Neural cell (in vitro differentiated cells): ENCODE measurements around the gene TPST2. TPM values are rescaled to one million over a fixed set of nuclear protein-coding genes. Genes with fewer than 3 reads are reported as not detected.

Experiments used
- H2AFZ ChIP-seq: fragments of 200-600, 300-800 bp; sonication (generic), shearing (Covaris generic); 2 replicates; pipeline ENCODE4 v1.6.0; 2014; ENCODE audit warnings: low read depth, mild to moderate bottlenecking, antibody characterized with exemption, low read length, moderate library complexity
- H3F3A ChIP-seq: fragments of 200-600 bp; shearing (Covaris generic); 2 replicates; pipeline ENCODE4 v1.6.1; 2016; ENCODE audit warnings: mild to moderate bottlenecking, moderate library complexity, mixed read lengths, antibody characterized with exemption, low read length; ENCODE audit not compliant: insufficient read depth, poor library complexity, severe bottlenecking
- H3K27ac ChIP-seq: fragments of 200-600, 300-800 bp; sonication (generic), shearing (Covaris generic); 2 replicates; pipeline ENCODE4 v1.5.1; 2014; ENCODE audit warnings: mild to moderate bottlenecking, low read length, moderate library complexity
- H3K27me3 ChIP-seq: fragments of 300-800, 200-600 bp; sonication (generic), shearing (Covaris generic); 2 replicates; pipeline ENCODE4 v1.6.0; 2014; ENCODE audit warnings: mild to moderate bottlenecking, low read depth, low read length, moderate library complexity; ENCODE audit not compliant: insufficient read depth
- H3K36me3 ChIP-seq: fragments of 300-800, 200-600 bp; sonication (generic), shearing (Covaris generic); 2 replicates; pipeline ENCODE4 v1.5.1; 2014; ENCODE audit warnings: mild to moderate bottlenecking, antibody characterized with exemption, low read length, moderate library complexity; ENCODE audit not compliant: insufficient read depth
- H3K4me2 ChIP-seq: fragments of 300-800, 200-600 bp; sonication (generic), shearing (Covaris generic); 2 replicates; pipeline ENCODE4 v1.6.0; 2014; ENCODE audit warnings: mild to moderate bottlenecking, low read length
- H3K4me3 ChIP-seq: fragments of 300-800, 200-600 bp; sonication (generic), shearing (Covaris generic); 2 replicates; pipeline ENCODE4 v1.5.1; 2014; ENCODE audit warnings: mild to moderate bottlenecking, low read length, moderate library complexity
- H3K79me2 ChIP-seq: fragments of 200-600 bp; shearing (Covaris generic); replicated peaks from 2 replicates; pipeline ENCODE4 v1.6.0; 2014; ENCODE audit warnings: mild to moderate bottlenecking, low read length, moderate library complexity; ENCODE audit not compliant: insufficient read depth
- H3K9ac ChIP-seq: fragments of 300-800, 200-600 bp; sonication (generic), shearing (Covaris generic); 2 replicates; pipeline ENCODE4 v1.6.1; 2016; ENCODE audit warnings: mild to moderate bottlenecking, low read length, mixed read lengths
- H3K9me2 ChIP-seq: fragments of 200-600 bp; shearing (Covaris generic); 2 replicates; pipeline ENCODE4 v1.6.1; 2016; ENCODE audit warnings: mild to moderate bottlenecking, low read length, mixed read lengths; ENCODE audit not compliant: insufficient read depth
- H3K9me3 ChIP-seq: fragments of 200-600, 300-800 bp; sonication (generic), shearing (Covaris generic); 2 replicates; pipeline ENCODE4 v1.6.1; 2016; ENCODE audit warnings: mild to moderate bottlenecking, mixed run types, low read length, moderate library complexity, mixed read lengths
- H4K20me1 ChIP-seq: fragments of 200-600 bp; shearing (Covaris generic); 2 replicates; pipeline ENCODE4 v1.6.1; 2016; ENCODE audit warnings: mild to moderate bottlenecking, mixed run types; ENCODE audit not compliant: insufficient read depth
- EP300 ChIP-seq: fragments of 450-650 bp; conservative IDR thresholded peaks from 2 replicates; pipeline ENCODE4 v1.6.1; 2014; ENCODE audit warnings: antibody characterized with exemption, mild to moderate bottlenecking, moderate library complexity; ENCODE audit not compliant: poor library complexity, severe bottlenecking
- EZH2 ChIP-seq: fragments of 200-600, 300-800 bp; shearing (Covaris generic), sonication (generic); IDR thresholded peaks from 2 replicates; pipeline ENCODE4 v1.6.1; 2014; ENCODE audit warnings: antibody characterized with exemption, low read length, borderline replicate concordance, mild to moderate bottlenecking; ENCODE audit not compliant: insufficient read depth, poor library complexity, severe bottlenecking
- MXI1 ChIP-seq: fragments of 450-650 bp; conservative IDR thresholded peaks from 2 replicates; pipeline ENCODE4 v1.6.1; 2014; ENCODE audit warnings: antibody characterized with exemption, mild to moderate bottlenecking; ENCODE audit not compliant: poor library complexity, severe bottlenecking
- POLR2AphosphoS5 ChIP-seq: IDR thresholded peaks from 2 replicates; pipeline ENCODE4 v1.6.1; 2012
- RAD21 ChIP-seq: fragments of 450-650 bp; conservative IDR thresholded peaks from 2 replicates; pipeline ENCODE4 v1.6.1; 2014; ENCODE audit warnings: antibody characterized with exemption, mild to moderate bottlenecking, moderate library complexity
- SMC3 ChIP-seq: fragments of 450-650 bp; conservative IDR thresholded peaks from 2 replicates; pipeline ENCODE4 v1.6.1; 2014; ENCODE audit warnings: antibody characterized with exemption, mild to moderate bottlenecking, moderate library complexity; ENCODE audit not compliant: poor library complexity
- TAF1 ChIP-seq: IDR thresholded peaks from 2 replicates; pipeline ENCODE4 v1.6.1; 2012; ENCODE audit warnings: low read depth
- polyA plus RNA-seq: library from polyadenylated mRNA; depleted of rRNA; stranded (reverse); fragments of >200 nt; gene quantifications from 2 replicates; pipeline ENCODE4 v1.2.3, GENCODE V29; 2014
- TF ChIP-seq, protein P1 (sequence below): fragments of 450-650 bp; IDR thresholded peaks from 2 replicates; pipeline ENCODE4 v1.5.1; 2014; ENCODE audit warnings: antibody characterized with exemption, mild to moderate bottlenecking, moderate library complexity; ENCODE audit not compliant: poor library complexity, severe bottlenecking
- TF ChIP-seq, protein P2 (sequence below): IDR thresholded peaks from 2 replicates; pipeline ENCODE4 v1.6.1; 2012; ENCODE audit warnings: borderline replicate concordance

Gene TPST2
- polyA plus RNA-seq, 1 donor from 2014 or later, result 16.6 TPM

DNA sequence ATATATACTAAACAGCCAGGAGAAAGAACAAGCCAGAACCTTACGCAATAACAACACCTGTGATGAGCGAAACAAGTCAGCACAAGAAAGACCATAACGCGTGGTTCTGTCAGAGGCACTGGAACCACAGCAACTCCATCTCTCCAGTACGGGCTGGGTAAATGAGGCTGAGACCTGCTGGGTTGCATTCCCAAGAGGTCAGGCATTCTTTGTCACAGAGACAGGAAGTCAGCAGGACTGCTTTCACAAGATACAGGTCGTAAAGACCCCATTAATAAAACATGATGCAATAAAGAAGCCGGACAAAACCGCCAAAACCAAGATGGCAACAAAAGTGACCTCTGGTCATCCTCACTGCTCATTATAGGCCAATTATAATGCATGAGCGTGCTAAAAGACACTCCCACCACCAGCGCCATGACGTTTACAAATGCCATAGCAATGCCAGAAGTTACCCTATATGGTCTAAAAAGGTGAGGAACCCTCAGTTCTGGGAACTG, 21.7 kb downstream of the TPST2 start:
- H3K9me2 ChIP-seq, result no peaks in the 10 kb centered on the region
- H3K27me3 ChIP-seq, result no peaks in the 10 kb centered on the region
- no peak overlapping the region for H3K4me3 ChIP-seq
- no peak overlapping the region for H2AFZ ChIP-seq
- TF ChIP-seq RAD21 (no peak), TAF1 (no peak), SMC3 (no peak), POLR2AphosphoS5 (no peak), MXI1 (no peak)
- TF ChIP-seq, protein P1, sequence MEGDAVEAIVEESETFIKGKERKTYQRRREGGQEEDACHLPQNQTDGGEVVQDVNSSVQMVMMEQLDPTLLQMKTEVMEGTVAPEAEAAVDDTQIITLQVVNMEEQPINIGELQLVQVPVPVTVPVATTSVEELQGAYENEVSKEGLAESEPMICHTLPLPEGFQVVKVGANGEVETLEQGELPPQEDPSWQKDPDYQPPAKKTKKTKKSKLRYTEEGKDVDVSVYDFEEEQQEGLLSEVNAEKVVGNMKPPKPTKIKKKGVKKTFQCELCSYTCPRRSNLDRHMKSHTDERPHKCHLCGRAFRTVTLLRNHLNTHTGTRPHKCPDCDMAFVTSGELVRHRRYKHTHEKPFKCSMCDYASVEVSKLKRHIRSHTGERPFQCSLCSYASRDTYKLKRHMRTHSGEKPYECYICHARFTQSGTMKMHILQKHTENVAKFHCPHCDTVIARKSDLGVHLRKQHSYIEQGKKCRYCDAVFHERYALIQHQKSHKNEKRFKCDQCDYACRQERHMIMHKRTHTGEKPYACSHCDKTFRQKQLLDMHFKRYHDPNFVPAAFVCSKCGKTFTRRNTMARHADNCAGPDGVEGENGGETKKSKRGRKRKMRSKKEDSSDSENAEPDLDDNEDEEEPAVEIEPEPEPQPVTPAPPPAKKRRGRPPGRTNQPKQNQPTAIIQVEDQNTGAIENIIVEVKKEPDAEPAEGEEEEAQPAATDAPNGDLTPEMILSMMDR, result no peak
- TF ChIP-seq, protein P2, sequence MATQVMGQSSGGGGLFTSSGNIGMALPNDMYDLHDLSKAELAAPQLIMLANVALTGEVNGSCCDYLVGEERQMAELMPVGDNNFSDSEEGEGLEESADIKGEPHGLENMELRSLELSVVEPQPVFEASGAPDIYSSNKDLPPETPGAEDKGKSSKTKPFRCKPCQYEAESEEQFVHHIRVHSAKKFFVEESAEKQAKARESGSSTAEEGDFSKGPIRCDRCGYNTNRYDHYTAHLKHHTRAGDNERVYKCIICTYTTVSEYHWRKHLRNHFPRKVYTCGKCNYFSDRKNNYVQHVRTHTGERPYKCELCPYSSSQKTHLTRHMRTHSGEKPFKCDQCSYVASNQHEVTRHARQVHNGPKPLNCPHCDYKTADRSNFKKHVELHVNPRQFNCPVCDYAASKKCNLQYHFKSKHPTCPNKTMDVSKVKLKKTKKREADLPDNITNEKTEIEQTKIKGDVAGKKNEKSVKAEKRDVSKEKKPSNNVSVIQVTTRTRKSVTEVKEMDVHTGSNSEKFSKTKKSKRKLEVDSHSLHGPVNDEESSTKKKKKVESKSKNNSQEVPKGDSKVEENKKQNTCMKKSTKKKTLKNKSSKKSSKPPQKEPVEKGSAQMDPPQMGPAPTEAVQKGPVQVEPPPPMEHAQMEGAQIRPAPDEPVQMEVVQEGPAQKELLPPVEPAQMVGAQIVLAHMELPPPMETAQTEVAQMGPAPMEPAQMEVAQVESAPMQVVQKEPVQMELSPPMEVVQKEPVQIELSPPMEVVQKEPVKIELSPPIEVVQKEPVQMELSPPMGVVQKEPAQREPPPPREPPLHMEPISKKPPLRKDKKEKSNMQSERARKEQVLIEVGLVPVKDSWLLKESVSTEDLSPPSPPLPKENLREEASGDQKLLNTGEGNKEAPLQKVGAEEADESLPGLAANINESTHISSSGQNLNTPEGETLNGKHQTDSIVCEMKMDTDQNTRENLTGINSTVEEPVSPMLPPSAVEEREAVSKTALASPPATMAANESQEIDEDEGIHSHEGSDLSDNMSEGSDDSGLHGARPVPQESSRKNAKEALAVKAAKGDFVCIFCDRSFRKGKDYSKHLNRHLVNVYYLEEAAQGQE, result no peak
- H3K9me3 ChIP-seq, result no peaks in the 10 kb centered on the region
- H3F3A ChIP-seq, result no peaks in the 10 kb centered on the region
- no peaks in the 10 kb centered on the region for H4K20me1 ChIP-seq
- no peak overlapping the region for H3K27ac ChIP-seq
- no peaks in the 10 kb centered on the region for H3K79me2 ChIP-seq
- H3K4me2 ChIP-seq, result no peak overlapping the region
- no peak overlapping the region for H3K9ac ChIP-seq
- no peaks in the 10 kb centered on the region for H3K36me3 ChIP-seq

DNA sequence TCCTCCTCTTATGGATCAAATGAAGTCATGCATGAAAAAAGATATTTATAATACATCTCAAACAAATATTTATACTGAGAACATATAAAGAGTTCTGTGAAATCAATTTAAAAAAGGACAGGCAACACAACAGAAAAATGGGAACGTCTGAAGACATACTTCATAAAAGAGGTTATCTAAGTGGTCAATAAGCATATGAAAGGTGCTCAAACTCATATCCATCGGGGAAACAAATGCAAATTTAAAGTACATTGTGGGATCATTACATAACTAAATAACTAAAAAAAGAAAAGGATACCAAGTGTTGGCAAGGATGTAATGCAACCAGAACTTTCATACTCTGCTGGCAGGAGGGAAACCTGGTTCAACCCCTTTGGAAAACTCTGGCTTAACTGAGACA, 22.3 kb downstream of the TPST2 start:
- Histone ChIP-seq H3K79me2 (no peaks in the 10 kb centered on the region), H3K36me3 (no peaks in the 10 kb centered on the region), H3K27ac (no peak overlapping the region), H3F3A (no peaks in the 10 kb centered on the region), H3K4me3 (no peak overlapping the region), H3K9me3 (no peaks in the 10 kb centered on the region), H3K9me2 (no peaks in the 10 kb centered on the region), H3K27me3 (no peaks in the 10 kb centered on the region), H4K20me1 (no peaks in the 10 kb centered on the region), H2AFZ (no peak overlapping the region), H3K9ac (no peak overlapping the region), H3K4me2 (no peak overlapping the region)
- TF ChIP-seq TAF1 (no peak), SMC3 (no peak), POLR2AphosphoS5 (no peak), EZH2 (no peak), EP300 (no peak), MXI1 (no peak), RAD21 (no peak)
- TF ChIP-seq, protein P1, result no peak
- TF ChIP-seq, protein P2, result no peak
